Fibroblast of skin of right biceps (primary cell): ENCODE results near the gene SORL1.
"Not testable (repeated sequence)": the region's sequence is repeated elsewhere in the genome, so short reads cannot be mapped to it uniquely, and the experiment has no call there.

Experiments used
- DNase-seq: peaks from one replicate; pipeline ENCODE4 v3.0.0-alpha.2; 2013

The SORL1 gene

GRCh38 chr11:121479698-121480238 lies 27.7 kb downstream of the SORL1 start:
- no peak for DNase-seq

DNA sequence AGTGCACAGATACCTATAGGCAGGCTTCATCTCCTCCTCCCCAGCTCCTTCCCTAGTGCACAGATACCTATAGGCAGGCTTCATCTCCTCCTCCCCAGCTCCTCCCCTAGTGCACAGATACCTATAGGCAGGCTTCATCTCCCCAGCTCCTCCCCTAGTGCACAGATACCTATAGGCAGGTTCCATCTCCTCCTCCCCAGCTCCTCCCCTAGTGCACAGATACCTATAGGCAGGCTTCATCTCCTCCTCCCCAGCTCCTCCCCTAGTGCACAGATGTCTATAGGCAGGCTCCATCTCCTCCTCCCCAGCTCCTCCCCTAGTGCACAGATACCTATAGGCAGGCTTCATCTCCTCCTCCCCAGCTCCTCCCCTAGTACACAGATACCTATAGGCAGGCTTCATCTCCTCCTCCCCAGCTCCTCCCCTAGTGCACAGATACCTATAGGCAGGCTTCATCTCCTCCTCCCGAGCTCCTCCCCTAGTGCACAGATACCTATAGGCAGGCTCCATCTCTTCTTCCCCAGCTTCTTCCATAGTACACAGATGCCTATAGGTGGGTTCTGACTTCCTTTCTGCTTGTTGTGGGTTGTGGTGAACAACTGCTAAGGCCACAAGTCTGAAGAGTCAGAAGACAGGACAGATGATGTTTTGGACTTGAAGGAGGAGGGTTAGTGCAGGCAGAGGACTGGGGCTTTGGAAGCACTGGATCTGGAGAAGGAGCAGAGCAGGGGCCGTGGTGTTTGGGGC lies 29.5 kb downstream of the SORL1 start:
- DNase-seq, result not testable (repeated sequence)

GRCh38 chr11:121482231-121483129 lies 30.4 kb downstream of the SORL1 start:
- DNase-seq, result peak; percentile 74

- no peak for DNase-seq
Observed at GRCh38 chr11:121483805-121484480, 31.8 kb downstream of the SORL1 start.

DNA sequence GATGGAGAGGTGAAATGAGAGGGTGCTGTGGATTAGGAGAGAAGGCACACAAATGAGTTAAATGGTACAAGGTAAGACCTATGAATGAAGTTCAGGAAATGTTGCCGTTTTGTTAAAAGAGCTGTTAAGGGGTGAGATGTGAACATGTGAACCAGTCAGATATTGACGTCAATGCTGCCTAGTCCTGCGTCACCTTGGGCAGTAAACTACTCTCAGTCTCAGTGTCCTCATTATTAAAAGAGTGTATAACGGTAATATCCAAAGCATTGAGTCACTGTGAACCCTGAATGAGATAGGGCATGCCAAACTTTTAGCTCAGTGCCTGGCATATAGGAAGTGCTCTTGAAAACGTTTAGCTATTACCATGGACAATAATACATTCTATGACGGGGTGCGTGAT lies 33.1 kb downstream of the SORL1 start:
- DNase-seq, result no peak

GRCh38 chr11:121486054-121486453 lies 33.9 kb downstream of the SORL1 start:
- DNase-seq, result no peak

GRCh38 chr11:121487191-121487590 lies 35.1 kb downstream of the SORL1 start:
- peak; percentile 32 for DNase-seq

GRCh38 chr11:121488170-121488569 lies 36.1 kb downstream of the SORL1 start:
- DNase-seq, result no peak

DNA sequence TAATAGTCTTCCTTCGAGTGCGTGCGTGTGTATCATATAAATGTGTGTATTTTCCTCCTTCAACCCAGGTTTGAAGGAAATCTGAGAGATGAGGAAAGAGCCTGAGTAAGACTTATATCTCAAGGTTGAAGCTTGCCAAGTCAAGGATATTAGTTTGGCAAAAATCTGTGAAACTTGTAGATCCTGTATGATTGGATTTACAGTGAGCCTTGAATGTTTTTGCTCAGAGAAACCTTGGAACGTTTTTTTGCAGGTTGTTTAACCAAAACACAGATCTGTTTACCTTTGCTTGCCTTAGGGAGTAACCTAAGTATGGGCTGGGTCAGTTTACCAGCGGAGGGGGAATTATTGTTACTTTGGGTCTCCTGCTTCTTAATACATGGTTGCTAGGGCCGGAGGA lies 36.5 kb downstream of the SORL1 start:
- DNase-seq, result no peak

- no peak for DNase-seq
Observed at GRCh38 chr11:121489823-121490222, 37.7 kb downstream of the SORL1 start.

- no peak for DNase-seq
Observed at GRCh38 chr11:121494355-121495099, 42.4 kb downstream of the SORL1 start.

DNA sequence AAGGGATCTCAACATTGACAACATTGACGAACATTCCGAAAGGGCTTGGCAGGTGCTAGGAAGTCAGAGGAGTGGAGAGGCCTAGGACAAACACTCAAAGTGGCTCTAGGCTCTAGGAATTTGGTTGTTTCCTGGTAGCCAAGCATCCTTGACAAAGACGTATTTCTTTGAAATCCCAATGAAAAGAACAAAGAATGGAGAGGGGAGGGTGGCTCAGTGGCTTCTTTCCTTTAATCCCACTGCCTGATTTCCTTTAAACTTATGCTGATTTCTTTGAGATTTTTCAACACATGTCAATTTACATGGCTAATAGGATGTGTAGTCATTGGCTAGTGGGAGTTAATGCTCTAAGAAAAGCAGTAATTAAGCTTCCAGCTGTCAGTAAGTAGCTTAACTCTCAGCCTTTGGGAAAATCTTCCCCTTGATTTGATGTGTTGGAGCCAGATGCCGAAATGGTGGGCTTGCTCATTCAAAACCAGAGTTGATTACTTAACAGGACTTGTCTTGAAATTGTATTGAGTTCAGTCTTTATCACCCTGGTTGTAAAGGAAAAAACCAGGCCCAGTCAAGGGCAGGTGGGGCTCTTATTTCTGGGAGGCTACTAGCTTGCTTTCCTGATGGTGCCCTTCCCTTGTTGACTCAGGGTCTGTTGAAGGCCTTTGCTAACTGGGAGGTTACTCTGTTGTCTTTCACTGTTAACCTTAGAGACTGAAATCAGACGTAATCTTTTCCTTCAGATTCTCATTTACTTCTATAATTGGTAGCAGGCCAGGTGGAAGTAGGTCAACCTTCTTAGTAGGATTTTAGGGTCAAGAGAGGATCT lies 45.3 kb downstream of the SORL1 start:
- no peak for DNase-seq

DNA sequence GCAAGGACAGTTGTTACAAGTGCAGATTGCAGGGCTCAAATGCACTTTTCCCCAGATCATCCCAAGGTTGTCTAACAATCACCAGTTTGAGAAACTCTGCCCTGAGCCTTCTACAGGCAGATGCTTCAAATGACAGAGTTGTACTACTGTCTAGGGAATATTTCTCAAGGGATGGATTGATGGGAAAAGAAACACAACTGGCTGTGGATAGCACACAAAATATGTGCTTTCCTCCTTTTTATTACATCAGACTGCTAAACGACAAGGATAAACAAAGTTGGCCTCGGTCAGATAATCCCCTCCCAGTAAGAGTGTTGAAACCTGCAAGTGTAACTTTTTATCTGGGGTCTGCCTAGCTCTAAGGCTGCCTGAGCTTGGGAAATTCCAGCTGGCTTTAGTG lies 47.3 kb downstream of the SORL1 start:
- no peak for DNase-seq

GRCh38 chr11:121500275-121500674 lies 48.2 kb downstream of the SORL1 start:
- DNase-seq, result no peak

- DNase-seq, result no peak
Observed at GRCh38 chr11:121500717-121501116, 48.6 kb downstream of the SORL1 start.

- no peak for DNase-seq
Observed at GRCh38 chr11:121503051-121503450, 50.9 kb downstream of the SORL1 start.

DNA sequence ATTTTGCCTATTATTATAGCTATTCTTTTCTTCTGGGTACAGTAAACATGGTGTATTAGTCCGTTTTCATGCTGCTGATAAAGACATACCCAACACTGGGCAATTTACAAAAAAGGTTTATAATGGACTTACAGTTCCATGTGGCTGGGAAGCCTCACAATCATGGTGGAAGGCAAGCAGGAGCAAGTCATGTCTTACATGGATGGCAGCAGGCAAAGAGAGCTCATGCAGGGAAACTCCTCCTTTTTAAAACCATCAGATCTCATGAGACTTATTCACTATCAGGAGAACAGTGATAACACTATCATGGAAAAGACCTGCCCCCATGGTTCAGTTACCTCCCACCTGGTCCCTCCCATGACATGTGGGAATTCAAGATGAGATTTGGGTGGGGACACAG lies 54.1 kb downstream of the SORL1 start:
- not testable (repeated sequence) for DNase-seq

DNA sequence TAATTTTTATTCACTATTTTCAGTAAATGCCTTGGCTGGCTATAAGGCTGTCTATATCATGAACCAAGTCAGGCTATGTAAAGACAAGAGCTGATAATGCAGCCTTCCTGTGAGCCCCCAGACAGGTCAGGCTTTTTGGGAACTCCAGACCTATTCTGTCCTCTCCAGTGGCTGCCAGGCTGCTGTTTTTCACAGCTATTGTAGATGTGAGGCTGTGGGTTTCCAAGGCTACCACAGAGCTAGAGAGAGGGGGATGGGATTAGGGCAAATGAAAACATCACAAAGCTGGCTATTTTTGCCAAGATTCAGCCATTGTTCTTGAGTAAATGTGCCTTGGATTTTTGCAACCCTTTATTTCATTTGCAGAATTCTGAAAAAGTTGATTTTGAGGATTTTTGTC lies 56.3 kb downstream of the SORL1 start:
- no peak for DNase-seq

GRCh38 chr11:121510438-121510837 lies 58.3 kb downstream of the SORL1 start:
- DNase-seq, result no peak

DNA sequence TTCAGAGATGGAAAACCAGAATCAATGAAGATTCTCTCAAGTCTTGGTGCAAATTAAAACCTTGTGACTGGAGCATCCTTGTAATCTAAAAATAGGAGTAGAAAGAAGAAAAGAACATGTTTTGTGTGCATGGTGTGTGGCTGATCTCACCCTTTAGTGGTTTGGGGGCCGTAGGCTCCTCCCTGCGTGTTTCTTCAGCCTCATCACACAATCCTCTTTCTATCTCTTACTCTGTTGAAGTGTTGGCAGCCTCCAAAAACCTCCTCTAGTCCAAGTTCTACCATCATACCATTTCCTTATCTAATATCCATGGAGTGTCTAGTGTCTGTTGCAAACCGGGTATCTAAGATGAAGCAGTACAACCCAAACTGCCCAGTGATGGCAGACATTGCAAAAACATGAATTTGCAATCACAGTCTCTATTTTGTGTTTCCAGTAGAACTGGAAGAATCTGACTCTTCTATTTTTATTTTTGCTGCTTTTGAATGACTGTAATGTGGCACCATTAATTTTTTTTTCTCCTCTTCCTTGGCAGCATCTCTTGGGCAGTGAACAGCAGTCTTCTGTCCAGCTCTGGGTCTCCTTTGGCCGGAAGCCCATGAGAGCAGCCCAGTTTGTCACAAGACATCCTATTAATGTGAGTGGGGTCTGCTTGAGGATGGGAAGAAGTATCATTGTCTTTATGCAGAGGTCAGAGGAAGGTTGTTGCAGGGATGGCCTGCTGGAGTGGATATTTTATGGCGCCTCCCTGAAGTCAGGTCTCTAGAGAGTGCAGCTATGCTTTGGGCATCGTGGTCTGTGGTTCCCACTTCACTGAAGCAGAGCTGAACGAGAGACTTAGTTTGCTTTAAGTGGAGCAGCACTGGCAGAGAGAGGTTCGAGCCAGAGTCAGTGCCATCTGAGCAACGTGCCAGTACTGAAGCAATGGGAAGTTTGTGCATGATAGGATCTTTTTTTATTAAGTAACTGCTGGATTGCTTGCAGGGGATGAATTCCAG lies 60.7 kb downstream of the SORL1 start:
- DNase-seq, result no peak
